Stimulated activated CD4-positive, alpha-beta T cell treated with anti-CD3 and anti-CD28 coated beads, Interleukin-1b, Interleukin-23, amount 100 ng/mL, for 48 hours (primary cell): ENCODE data around the gene CUX1.
"Not testable (repeated sequence)": the region's sequence is repeated elsewhere in the genome, so short reads cannot be mapped to it uniquely, and the experiment has no call there.

Source experiments
- DNase-seq: peaks from one replicate; pipeline ENCODE4 v3.0.0-alpha.2; 2020

The CUX1 gene

DNA sequence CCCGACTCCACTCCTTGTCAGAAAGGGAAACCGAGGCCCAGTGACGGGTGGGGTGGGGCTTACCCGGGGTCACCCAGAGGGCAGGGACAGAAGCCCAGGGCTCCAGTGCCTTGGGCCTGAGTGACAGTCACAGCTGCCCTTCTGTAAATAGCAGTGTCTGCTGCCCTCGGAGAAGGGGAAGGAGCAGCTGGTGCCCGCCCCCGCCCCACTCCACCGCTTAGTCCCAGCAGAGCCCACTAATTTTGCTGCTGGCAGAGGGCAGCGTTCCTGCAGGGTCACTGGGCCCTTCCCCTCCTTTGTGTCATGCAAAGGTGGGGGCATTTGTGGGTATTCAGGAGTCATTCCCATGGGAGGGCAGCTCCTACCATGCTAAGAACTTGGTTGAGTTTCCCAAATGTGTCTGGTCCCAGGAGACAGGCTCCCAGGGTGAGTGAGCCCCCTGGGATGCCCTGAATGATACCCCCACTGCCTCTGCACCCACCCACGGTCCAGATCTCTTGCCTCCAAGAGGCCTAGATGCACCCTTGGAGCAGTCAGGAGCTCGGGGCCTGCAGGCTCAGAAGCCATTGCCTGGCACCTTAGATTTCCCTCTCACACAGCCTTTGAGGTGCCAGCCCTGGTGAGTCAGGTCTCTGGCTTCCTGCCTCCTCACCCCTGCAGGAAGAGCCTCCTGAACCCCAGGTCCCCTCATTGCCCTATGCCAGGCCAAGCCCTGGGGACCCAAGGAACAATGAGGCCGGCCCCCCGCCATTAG lies 486.4 kb downstream of the CUX1 start:
- no peak for DNase-seq

DNA sequence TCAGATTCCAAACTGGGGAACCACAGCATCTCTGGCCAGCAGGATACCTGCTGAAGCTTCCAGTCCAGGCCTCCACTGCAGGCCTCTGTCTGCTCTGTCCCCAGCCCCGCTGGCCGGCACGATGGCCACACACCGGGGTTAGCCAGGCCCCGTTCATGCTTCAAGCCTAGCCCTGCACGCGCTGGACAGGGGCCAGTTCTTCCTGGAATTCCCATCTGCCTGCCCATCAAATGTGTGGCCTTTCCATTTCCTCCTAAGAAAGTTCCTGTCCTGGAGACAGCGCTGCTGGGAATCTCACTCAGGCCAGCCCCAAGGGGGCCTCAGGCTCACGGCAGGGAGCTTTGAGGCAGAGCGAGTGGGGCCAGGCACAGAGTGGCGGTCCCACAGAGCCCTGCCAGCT lies 487.2 kb downstream of the CUX1 start:
- DNase-seq: no peak

DNA sequence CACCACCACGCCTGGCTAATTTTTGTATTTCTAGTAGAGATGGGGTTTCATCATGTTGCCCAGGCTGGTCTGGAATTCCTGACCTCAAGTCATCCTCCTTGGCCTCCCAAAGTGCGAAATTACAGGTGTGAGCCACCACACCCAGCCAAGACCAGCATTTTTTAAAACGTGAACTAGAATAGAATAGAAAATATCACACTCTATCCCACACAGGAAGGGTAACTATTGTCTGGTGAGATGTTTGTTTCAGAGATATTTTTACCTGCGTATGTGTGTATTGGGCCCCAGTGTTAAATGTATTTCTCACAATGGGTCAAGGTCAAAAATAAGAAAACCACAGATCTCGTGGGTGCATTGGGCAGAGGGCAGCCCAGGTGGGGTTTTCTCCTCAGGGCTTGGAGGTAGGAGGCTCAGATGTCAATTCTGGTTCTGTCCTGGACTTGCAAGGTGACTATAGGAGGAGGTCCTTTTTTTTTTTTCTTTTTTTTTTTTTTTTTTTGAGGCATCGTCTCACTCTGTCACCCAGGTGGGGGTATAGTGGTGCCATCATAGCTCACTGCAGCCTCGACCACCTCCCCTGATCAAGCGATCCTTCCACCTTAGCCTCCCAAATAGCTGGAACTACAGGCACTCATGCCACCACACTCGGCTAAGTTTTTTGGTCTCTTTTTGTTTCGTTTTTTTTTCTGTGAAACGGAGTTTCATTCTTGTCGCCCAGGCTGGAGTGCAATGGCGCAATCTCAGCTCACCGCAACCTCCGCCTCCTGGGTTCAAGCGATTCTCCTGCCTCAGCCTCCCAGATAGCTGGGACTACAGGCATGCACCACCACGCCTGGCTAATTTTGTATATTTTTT lies 488.2 kb downstream of the CUX1 start:
- DNase-seq: no peak

DNA sequence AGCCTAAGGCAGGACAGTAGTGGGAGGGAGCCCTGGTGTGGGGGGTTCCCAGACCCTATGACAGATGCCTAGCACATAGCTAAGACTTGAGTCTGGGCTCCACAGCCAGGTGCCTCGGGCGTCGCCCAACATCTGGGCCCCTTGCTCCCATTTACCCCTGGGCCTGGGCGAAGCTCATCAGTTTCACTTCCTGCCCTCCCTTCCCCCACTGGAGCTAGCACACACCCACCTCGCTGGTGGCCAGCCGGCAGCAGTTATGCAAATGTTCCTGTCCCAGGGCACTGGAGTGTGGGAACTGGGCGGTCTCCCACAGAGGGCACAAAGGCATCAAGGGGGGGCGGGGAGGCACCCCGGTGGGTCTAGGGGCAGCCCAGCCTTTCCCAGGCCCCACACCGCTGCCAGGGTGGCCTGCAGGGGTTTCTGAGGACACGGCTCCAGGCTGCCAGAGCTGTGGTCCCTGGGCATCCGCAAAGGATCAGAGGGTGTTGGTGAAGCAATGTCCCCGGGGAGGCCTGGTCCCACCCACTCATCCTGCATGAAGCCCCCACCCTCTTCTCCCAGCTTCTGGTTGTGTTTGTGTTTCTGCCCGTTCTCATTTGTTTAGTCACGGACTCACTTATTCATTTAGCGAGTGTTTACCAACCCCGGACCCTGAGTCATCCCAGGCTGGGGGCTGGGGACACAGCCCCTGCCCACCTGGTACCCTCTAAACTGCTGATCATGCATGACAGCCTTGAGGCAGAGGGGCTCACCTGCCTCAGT lies 489.7 kb downstream of the CUX1 start:
- DNase-seq: peak; percentile 45

DNA sequence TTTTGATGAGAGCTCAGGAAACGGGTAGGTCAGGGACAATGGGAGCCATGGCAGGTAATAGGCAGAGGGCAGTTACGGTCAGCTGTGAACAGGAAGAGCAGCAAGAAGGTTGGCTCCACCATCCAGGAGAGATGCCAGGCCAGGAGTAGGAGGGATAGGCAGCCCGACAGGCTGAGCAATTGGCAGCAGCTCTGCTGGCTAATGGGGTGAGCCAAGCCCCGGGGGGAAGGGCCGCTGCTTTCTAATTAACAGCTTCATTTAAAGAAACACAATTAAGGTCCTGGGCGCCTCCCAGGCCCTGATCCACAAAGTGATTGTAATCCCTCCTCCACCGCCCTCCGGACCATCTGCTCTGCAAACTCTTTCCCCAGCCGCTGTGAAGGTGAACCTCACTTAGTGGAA lies 493.0 kb downstream of the CUX1 start:
- DNase-seq: no peak

DNA sequence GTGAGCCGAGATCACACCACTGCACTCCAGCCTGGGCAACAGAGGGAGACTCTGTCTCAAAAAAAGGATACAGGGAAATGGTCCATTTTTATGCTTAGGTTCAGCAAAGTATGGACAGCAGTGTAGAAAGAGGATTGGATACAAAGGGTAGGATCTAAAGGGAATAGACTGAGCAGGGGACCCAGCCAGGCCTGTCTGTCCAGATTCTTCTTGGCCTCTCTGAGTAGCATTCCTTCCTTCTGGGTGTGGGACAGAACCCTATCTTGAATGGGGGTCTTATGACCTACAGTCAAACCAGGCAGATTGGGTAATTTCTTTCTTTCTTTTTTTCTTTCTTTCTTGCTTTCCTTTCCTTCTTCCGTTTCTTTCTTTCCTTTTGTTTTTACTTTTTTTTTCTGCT lies 494.9 kb downstream of the CUX1 start:
- no peak for DNase-seq

DNA sequence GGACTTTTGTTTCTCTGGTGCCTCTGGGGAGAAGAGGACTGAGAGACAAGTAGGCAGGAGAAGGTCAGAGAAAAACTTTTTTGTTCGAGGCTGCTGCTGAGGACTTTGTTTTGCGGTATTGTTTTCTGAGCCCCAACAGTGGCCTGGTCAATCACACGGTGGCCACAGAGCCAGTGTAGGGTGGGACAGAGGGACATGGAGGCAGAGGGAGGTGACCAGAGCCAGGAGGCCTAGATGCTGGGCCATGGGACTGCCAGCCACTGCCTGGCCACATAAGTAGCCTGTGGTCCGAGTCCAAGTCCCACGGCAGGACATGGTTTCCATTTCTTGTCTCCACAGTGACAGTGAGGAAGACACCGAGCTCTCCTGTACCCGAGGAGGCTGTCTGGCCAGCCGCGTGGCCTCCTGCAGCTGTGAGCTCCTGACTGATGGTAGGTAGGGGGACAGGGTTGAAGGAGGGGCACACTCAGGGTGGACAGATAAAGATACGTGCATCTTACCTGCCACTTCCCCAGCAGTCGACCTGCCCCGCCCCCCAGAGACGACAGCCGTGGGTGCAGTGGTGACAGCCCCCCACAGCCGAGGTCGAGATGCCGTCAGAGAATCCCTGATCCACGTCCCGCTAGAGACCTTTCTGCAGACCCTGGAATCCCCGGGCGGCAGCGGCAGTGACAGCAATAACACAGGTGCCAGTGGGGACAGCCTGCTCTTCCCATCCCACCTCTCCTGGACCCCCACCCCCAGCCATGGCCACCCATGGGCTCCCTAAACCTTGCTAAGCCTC lies 496.8 kb downstream of the CUX1 start:
- no peak for DNase-seq

DNA sequence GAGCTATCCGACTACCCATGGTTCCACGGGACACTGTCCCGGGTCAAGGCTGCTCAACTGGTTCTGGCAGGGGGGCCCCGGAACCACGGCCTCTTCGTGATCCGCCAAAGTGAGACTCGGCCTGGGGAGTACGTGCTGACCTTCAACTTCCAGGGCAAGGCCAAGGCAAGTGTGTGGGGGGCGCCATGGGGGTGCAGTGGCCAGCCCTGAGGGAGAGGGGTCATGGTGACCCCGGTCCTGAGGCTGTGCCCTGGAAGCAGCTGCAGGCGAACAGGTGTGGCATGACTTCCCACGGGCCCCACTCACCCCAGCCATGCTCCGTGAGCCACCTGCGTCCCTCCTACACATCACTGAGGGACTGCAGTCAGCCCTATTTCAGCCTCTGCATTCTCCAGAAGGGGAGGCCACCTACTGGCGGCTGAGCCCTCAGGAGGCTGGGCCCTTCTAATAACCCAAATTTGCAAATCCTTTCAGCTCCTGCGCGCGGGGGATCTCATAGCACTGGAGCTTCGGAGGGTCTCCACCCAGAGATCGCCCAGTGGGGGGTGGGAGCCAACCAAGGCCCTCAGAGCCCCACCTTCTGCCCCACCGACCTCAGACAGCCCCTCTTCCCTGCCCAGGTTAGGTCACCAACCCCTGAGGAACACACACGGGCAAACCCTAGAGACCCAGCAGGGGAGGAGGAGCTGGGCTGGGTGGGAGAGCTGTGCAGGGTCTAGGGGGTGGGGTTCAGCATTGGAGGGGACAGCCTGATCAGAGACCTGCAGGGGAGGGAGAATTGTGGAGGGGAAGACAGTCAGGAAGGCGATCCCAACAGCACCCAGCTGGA lies 500.0 kb downstream of the CUX1 start:
- DNase-seq: no peak

DNA sequence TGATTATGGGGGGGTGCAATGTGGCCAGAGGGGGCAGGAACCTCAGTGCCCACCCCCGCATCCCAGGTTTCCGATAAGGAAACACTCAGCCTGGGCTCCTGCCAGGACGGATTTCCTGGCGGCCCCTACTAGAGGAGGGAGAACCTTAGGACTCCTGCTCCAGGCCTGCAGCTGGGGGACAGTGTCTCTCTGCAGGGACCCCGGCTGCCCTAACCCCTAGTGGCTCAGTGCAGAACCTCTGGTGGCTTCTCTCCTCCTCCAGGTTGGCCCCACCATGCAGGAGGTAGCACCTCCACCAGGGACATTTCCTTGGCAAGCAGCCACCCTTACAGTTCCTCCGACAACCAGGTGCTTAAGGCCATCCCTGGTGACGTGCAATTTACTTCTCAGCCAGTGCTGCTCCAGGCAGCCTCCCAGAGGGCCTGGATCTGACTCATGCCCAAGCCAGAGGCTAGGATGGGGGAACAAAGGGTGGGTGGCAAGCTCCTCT lies 501.1 kb downstream of the CUX1 start:
- DNase-seq: no peak

DNA sequence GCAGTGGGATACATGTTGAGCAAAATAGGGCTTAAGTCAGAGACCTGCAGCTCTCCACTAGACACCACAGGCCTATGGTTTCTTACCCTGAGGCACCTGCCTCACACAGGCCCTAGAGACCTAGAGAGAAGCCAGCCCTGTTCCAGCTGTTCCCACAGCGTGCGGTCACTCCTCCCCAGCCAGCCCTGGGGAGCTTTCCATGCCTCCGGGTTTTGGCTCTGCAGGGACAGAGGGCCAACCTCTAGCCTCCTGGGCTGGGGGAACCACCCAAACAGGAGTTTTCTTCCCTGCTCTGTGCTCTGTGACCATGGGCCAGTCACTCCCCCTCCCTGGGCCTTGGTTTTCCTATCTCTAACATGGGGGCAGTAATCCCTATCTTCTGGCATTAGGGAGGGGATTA lies 502.2 kb downstream of the CUX1 start:
- DNase-seq: no peak

DNA sequence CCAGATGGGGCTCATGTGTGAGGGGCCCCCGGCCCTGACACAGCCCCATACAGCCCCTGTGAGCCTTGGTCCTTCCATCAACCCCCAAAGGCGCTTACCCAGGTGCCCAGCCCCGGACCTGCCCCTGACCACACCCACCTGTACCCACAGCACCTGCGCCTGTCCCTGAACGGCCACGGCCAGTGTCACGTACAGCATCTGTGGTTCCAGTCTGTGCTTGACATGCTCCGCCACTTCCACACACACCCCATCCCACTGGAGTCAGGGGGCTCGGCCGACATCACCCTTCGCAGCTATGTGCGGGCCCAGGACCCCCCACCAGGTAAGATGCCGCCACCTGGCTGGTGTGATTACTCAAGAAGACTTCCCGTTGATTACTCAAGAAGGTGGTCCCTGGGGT lies 502.8 kb downstream of the CUX1 start:
- DNase-seq: no peak

DNA sequence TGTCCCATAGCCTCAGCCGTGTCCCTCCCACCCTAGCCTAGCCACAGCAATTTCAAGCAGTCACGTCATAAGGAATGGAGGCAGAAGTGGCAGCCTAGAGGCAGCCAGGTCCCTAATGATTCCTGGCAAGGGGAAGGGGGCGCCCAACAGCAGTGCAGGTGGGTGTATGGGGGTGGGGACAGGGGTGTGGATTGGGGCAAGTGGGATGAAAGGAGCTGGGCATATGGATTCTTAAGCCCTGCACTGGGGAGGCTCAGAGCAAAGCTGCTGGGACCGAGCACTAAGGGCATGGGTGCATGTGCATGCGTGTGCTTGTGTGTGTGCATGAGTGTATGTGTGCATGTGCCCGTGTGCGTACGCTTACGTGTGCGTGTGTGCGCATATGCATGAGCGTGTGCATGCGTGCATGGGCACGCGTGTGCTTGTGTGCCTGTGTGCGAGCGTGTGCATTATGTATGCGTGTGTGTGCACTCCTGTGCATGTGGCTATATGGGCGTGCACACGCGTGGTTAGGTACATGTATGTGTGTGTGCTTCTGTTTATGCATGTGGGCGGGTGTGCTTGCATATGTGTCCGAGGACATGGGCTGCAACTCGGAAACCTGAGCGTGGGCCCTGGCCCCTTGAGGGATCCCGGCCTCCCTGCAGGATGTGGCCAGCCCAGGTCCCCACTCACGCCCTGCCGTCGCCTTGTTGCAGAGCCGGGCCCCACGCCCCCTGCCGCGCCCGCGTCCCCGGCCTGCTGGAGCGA lies 503.4 kb downstream of the CUX1 start:
- no peak for DNase-seq

DNA sequence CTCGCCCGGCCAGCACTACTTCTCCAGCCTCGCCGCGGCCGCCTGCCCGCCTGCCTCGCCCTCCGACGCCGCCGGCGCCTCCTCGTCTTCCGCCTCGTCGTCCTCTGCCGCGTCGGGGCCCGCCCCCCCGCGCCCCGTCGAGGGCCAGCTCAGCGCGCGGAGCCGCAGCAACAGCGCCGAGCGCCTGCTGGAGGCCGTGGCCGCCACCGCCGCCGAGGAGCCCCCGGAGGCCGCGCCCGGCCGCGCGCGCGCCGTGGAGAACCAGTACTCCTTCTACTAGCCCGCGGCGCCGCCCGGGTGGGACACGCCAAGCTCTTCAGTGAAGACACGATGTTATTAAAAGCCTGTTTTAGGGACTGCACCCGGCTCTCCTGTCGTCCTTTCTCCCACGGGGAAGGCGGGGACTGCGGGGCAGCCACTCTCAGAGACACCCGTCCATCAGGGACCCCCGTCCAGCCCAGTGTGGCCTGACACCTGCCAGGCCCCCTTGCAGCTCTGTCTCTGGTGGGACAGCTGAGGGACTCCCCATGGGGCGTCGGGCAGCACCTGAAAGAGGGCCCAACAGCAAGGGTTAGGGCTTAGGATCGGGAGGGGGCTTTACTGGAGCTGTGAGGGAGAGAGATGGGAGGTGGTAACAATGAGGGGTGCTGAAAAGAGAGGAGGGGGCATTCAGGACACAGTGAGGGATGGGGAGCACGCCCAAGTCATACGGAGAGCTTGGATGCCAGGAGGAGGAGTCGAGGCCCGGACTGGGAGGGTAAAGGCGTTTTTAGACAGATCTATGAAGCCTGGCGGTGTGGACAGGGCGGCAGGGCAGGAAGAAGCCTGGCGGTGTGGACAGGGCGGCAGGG lies 504.1 kb downstream of the CUX1 start:
- no peak for DNase-seq

DNA sequence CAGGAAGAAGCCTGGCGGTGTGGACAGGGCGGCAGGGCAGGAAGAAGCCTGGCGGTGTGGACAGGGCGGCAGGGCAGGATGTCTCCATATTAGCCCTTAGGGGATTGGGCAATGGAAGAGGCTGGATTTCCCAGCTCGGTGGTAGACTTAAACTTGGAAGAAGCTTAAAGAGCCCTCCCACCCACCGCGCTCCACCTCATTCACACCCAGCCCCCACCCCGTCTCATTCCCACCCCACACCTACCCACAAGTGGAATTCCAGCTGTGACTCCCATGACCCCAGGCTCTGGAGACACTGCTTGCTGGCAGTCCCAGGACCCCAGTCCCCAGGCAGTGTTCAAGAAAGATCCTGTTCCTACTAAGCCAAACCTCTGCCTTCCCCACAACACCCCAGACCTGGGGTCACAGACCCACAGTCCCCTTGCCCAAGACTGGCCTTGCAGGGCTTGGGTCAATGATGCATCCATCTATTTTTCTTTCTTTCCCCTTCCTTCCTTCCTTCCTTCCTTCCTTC lies 504.8 kb downstream of the CUX1 start:
- no peak for DNase-seq

DNA sequence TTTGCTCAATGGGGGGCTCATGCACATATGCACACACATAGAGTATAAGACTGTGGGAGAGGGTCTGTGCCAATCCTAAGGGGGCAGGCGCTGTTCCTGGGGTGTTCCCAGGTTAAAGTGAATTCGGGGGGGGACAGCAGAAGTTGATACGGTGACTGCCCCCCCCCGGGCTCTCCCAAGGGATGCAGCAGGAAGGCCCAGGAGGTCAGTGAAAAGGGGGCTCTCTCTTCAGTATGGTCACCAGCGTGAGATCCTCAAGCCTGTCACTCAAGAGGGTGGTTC lies 506.4 kb downstream of the CUX1 start:
- DNase-seq: no peak

DNA sequence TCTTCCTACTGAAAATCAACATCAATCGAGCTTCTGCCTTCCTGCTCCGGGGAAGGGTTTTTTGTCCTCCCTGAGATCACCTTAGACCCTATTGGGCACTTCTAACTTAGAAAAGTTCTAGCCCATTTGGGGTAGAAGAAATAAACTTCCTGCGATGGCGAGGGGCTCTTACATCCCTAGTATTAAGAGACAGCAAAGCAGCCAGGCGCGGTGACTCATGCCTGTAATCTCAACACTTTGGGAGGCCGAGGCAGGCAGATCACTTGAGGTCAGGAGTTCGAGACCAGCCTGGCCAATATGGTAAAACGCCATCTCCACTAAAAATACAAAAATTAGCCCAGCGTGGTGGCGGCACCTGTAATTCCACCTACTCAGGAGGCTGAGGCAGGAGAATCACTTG lies 507.7 kb downstream of the CUX1 start:
- DNase-seq: not testable (repeated sequence)

DNA sequence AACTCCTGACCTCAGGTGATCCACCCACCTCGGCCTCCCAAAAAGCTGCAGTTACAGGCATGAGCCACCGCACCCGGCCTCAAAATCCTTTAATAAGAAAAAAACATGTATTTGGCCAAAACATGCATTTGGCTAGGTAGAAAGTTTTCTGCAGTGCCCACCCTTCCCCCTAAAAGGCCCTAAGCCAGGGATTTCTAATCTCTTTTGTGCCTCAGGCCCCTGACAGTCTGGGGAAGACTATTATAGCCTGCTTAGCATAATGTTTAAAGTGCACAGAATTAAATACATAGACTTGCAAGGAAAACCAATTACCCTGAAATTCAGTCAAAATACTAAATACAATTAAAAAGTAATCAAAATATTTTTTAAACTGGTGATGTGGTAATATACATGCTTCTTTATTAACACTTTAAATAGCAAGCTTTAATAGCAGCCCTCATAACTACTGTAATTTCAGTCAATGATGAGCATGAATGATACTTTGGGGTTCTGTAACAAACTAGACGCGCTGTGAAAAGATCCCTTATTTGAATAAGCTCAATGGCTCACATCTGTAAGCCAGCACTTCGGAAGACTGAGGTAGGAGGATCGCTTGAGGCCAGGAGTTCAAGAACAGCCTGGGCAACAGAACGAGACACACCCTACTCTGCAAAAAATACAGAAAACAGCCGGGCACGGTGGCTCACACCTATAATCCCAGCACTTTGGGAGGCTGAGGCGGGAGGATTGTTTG lies 508.9 kb downstream of the CUX1 start:
- DNase-seq: no peak

DNA sequence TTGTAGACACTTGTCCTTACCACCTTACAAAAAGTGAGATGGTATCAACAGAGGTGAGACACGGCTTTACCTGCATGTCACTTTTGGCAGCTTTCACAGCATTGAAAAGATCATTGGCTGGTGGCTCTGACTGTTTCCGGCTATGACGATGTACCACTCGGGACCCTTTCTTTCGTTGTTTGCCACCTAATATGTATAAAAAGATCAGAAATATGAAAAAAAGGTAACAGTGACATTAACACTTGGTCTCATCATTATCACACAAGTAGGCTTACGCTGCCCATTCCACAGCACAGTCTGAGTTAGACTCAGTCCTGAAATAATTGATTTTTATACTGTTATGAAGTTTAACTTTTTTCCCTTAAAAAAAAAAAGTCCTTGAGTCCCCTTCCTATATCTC lies 509.8 kb downstream of the CUX1 start:
- not testable (repeated sequence) for DNase-seq

DNA sequence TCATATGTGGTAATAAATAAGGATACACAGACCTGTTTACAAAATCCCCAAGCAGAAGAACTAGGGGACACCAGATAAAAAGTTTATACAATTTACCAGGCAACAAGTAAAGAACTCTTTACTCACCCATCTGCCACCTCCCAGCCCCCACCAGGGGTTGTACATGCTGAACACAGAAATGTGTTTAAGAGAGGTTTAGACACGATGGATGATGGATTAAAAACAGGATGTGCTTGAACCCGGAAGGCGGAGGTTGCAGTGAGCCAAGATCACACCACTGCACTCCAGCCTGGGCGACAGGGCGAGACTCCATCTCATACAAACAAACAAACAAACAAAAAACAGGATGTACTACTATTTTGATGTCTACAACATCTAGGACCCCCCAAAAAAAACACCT lies 511.4 kb downstream of the CUX1 start:
- not testable (repeated sequence) for DNase-seq
